Neural crest cell (in vitro differentiated cells): Measurements from ENCODE around the gene LRRC7. TPM values are rescaled to one million over a fixed set of nuclear protein-coding genes. Genes with fewer than 3 reads are reported as not detected.

Source experiments
- DNase-seq: peaks from one replicate; pipeline ENCODE4 v3.0.0; 2021; ENCODE audit warnings: low read depth, mixed read lengths, low spot score
- H3K27ac Mint-ChIP-seq: one replicate; pipeline ENCODE4 v1.8.0; 2021; ENCODE audit warnings: mild to moderate bottlenecking, mixed read lengths; ENCODE audit not compliant: unreplicated experiment
- H3K27me3 Mint-ChIP-seq: 2 replicates; pipeline ENCODE4 v1.8.0; 2021; ENCODE audit warnings: low read depth, mild to moderate bottlenecking, mixed read lengths
- H3K36me3 Mint-ChIP-seq: 2 replicates; pipeline ENCODE4 v1.8.0; 2021; ENCODE audit warnings: low read depth, mild to moderate bottlenecking, mixed read lengths
- H3K4me1 Mint-ChIP-seq: 2 replicates; pipeline ENCODE4 v1.8.0; 2021; ENCODE audit warnings: mixed read lengths
- H3K4me3 Mint-ChIP-seq: one replicate; pipeline ENCODE4 v1.8.0; 2021; ENCODE audit warnings: mild to moderate bottlenecking, mixed read lengths
- H3K9me3 Mint-ChIP-seq: 2 replicates; pipeline ENCODE4 v1.8.0; 2021; ENCODE audit warnings: mixed read lengths
- total RNA-seq: library from RNA; stranded (reverse); gene quantifications from 2 replicates; pipeline ENCODE4 v1.2.1, GENCODE V29; 2021
- TF ChIP-seq, protein P1 (sequence below): fragments of 200-600 bp; sonication (generic); conservative IDR thresholded peaks from 2 replicates; pipeline ENCODE4 v1.5.0; 2021; ENCODE audit warnings: antibody characterized with exemption, mild to moderate bottlenecking

Gene LRRC7
- total RNA-seq, 1 donor from 2014 or later: 2.4 TPM

DNA sequence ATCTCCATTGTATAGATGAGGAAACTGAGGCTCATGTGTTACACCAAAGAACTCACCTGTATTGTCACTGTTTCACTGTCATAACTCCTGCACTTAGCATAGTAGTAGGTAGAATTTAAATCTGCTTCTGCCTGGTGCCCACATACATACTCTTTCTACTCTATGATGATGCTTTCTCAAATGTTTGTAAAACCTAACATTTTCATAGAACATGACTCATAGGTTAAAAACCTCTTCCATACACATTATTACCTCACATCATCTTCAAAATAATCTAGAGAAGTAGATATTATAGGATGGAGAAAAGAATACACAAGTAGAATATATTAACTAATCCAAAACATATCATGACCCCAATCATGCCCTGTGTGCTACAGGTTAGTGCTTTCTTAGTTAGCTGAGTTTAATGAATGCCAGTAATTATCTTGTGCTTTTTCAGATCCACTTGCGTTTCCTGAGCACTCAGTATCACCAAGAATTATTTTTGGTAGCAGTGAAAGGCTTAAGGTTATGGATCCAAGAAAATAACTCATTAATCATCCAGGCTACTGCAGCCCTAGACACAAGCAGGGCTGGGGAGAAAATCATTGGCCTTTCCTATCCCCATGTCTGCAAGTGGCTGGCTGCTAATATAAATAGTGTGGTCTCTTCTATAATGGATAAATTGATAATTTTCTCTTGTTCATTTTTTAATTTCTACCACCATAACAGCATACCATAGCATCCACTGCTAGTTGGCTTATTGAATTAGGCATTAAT lies 480.8 kb downstream of the LRRC7 start:
- Mint-ChIP-seq H3K9me3 (no peaks in the 10 kb centered on the region), H3K36me3 (no peaks in the 10 kb centered on the region), H3K4me1 (no peaks in the 10 kb centered on the region), H3K4me3 (no peak overlapping the region), H3K27ac (no peak overlapping the region), H3K27me3 (no peaks in the 10 kb centered on the region)
- no peak for DNase-seq
- TF ChIP-seq, protein P1, sequence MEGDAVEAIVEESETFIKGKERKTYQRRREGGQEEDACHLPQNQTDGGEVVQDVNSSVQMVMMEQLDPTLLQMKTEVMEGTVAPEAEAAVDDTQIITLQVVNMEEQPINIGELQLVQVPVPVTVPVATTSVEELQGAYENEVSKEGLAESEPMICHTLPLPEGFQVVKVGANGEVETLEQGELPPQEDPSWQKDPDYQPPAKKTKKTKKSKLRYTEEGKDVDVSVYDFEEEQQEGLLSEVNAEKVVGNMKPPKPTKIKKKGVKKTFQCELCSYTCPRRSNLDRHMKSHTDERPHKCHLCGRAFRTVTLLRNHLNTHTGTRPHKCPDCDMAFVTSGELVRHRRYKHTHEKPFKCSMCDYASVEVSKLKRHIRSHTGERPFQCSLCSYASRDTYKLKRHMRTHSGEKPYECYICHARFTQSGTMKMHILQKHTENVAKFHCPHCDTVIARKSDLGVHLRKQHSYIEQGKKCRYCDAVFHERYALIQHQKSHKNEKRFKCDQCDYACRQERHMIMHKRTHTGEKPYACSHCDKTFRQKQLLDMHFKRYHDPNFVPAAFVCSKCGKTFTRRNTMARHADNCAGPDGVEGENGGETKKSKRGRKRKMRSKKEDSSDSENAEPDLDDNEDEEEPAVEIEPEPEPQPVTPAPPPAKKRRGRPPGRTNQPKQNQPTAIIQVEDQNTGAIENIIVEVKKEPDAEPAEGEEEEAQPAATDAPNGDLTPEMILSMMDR: no peak

DNA sequence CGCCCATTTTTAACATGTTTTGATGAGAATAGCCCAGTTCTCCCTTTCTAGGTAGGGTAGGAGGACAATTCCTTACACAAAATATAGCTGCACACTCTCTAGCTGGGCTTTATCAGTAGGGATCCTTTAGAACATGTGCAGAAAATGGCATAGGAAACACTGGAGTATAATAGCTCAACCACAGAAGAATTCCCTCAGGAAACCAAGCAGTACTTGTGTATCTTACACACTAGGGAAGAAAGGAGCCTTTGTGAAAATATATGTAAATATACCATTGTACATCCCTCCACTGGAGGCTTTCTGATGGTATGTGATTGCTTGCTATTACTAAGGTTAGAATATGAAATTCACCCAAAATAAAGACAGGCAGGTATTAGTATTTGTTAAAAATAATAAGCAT lies 484.2 kb downstream of the LRRC7 start:
- H3K4me3 Mint-ChIP-seq: no peak overlapping the region
- DNase-seq: no peak
- no peaks in the 10 kb centered on the region for H3K4me1 Mint-ChIP-seq
- no peak overlapping the region for H3K27ac Mint-ChIP-seq
- TF ChIP-seq, protein P1: no peak
- no peaks in the 10 kb centered on the region for H3K36me3 Mint-ChIP-seq
- no peaks in the 10 kb centered on the region for H3K27me3 Mint-ChIP-seq
- no peaks in the 10 kb centered on the region for H3K9me3 Mint-ChIP-seq

DNA sequence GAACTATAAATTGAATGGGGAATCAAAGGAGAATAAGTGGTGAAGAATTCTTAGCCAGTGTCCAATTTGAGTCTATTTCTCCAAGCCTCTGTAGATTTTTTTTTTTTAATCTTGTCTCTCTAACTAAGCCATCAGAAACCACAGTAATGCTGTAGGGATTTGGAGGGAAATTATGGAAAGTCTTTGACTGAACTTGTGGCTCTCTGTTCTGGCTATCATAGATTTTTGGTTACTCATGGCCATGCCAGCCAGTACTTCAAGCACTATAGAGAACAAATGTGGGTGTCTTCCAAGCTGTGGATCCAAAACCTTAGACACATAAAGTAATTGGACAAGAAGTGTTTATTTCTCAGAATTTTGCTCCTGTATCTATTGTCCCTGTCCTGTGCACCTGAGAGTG lies 489.8 kb downstream of the LRRC7 start:
- peaks cover 15% of the 10 kb centered on the region for H3K4me1 Mint-ChIP-seq
- H3K27ac Mint-ChIP-seq: no peak overlapping the region
- TF ChIP-seq, protein P1: no peak
- no peak for DNase-seq
- H3K9me3 Mint-ChIP-seq: no peaks in the 10 kb centered on the region
- H3K27me3 Mint-ChIP-seq: no peaks in the 10 kb centered on the region
- no peaks in the 10 kb centered on the region for H3K36me3 Mint-ChIP-seq
- no peak overlapping the region for H3K4me3 Mint-ChIP-seq

DNA sequence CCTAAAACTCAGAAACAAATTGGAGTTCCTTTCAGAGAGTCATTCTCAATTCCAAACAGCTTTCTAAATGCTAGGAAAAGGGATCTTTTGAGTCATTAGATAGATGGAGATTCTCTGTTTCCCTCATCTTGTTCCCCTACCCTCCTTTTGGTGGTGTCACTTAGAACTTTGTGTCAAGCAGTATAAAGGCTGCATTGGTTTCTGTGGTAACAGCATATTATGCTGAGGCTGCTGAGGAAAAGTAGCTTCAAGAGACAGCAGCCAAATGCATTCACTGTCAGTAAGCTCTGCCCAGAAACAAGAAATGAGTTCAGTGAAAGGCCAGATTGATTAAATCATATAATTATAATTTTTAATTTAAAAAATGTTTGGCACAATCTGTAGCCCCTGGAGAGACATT lies 493.5 kb downstream of the LRRC7 start:
- no peaks in the 10 kb centered on the region for H3K36me3 Mint-ChIP-seq
- H3K27ac Mint-ChIP-seq: peak overlapping the region; percentile 47
- peaks cover 6% of the 10 kb centered on the region for H3K27me3 Mint-ChIP-seq
- H3K4me3 Mint-ChIP-seq: no peak overlapping the region
- DNase-seq: no peak
- H3K4me1 Mint-ChIP-seq: peaks cover 15% of the 10 kb centered on the region
- TF ChIP-seq, protein P1: no peak
- H3K9me3 Mint-ChIP-seq: no peaks in the 10 kb centered on the region

DNA sequence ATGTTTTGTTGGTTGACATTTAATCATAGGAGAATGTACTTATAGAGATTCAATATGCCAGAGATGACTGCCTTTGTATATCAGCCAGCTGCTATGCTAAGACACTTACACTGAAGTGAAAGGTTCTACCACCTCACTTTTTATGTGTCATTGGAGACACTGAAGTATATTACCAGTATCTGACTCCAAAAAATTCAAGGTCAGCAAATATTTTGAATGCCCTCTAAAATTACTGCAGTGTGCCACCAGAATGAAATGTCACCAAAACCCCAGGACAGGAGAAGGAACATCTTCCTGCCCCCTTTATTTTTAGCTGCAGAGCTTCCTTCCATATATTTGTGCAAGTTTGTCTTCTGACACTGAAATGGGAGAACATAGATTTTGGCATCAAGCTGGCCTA lies 496.1 kb downstream of the LRRC7 start:
- H3K27me3 Mint-ChIP-seq: peaks cover 6% of the 10 kb centered on the region
- no peak overlapping the region for H3K27ac Mint-ChIP-seq
- no peaks in the 10 kb centered on the region for H3K36me3 Mint-ChIP-seq
- no peaks in the 10 kb centered on the region for H3K9me3 Mint-ChIP-seq
- peaks cover 15% of the 10 kb centered on the region for H3K4me1 Mint-ChIP-seq
- H3K4me3 Mint-ChIP-seq: no peak overlapping the region
- TF ChIP-seq, protein P1: no peak
- DNase-seq: no peak
